GM12872 (cell line): ENCODE measurements around the gene SYNJ2.

Source experiments
- CTCF ChIP-seq: IDR thresholded peaks from 3 replicates; pipeline ENCODE4 v1.5.1; 2011; ENCODE audit warnings: low read depth, mild to moderate bottlenecking, low read length, moderate library complexity; ENCODE audit not compliant: insufficient read depth

SYNJ2 gene

GRCh38 chr6:157954150-157955117, 27.2 kb upstream of the SYNJ2 start:
- no peak for TF ChIP-seq CTCF

- no peak for TF ChIP-seq CTCF
These were observed 26.0 kb upstream of the SYNJ2 start for GRCh38 chr6:157955675-157956074.

GRCh38 chr6:157956171-157956730, 25.4 kb upstream of the SYNJ2 start:
- TF ChIP-seq CTCF, result no peak

- TF ChIP-seq CTCF, result no peak
These were observed 22.0 kb upstream of the SYNJ2 start for GRCh38 chr6:157959451-157960227.

GRCh38 chr6:157961153-157961831, 20.4 kb upstream of the SYNJ2 start:
- no peak for TF ChIP-seq CTCF

- no peak for TF ChIP-seq CTCF
These were observed 19.7 kb upstream of the SYNJ2 start for GRCh38 chr6:157961832-157962575.
